K562 (cell line): ENCODE results near the gene KCNJ10. TPM values are rescaled to one million over a fixed set of nuclear protein-coding genes. Genes with fewer than 3 reads are reported as not detected.

Source experiments
- ARHGAP35 ChIP-seq: fragments of 450-650 bp; IDR thresholded peaks from 2 replicates; pipeline ENCODE4 v1.6.1; 2018; ENCODE audit not compliant: partially characterized antibody
- CTCFL ChIP-seq: IDR thresholded peaks from 2 replicates; pipeline ENCODE4 v1.6.1; 2011; ENCODE audit warnings: borderline replicate concordance, low read depth, mild to moderate bottlenecking, moderate library complexity, low read length; ENCODE audit not compliant: insufficient read depth, poor library complexity, severe bottlenecking
- JUND ChIP-seq, 2 experiments: IDR thresholded peaks; 2 replicates in 1 of 2; 3 replicates in 1 of 2; pipeline ENCODE4 v1.6.1; 2011; ENCODE audit warnings: borderline replicate concordance in 2 of 2, low read depth in 2 of 2, low read length in 2 of 2, improper control_type of control experiment in 1 of 2, missing biosample characterization in 1 of 2, missing genetic modification characterization in 1 of 2, missing genetic modification reagents in 1 of 2
- MTA1 ChIP-seq: fragments of 450-650 bp; IDR thresholded peaks from 2 replicates; pipeline ENCODE4 v1.6.1; 2017; ENCODE audit warnings: borderline replicate concordance
- NELFE ChIP-seq: IDR thresholded peaks from 2 replicates; pipeline ENCODE4 v1.6.1; 2011; ENCODE audit warnings: mild to moderate bottlenecking; ENCODE audit not compliant: insufficient read depth, insufficient read length
- TEAD2 ChIP-seq: fragments of 450-650 bp; IDR thresholded peaks from 2 replicates; pipeline ENCODE4 v1.6.1; 2016; ENCODE audit warnings: missing genetic modification characterization, control low read depth, missing compliant biosample characterization
- TEAD4 ChIP-seq, 2 experiments: sonication (generic) in 1 of 2; formaldehyde crosslinking in 1 of 2; IDR thresholded peaks; 2 replicates each; pipeline versions ENCODE4 v1.6.1 to v1.8.0; 2012 to 2022; ENCODE audit warnings: borderline replicate concordance in 1 of 2, inconsistent platforms in 1 of 2, low read length in 1 of 2, mild to moderate bottlenecking in 1 of 2, missing genetic modification reagents in 1 of 2
- THAP7 ChIP-seq: fragments of 250-450 bp; sonication (Bioruptor Pico); IDR thresholded peaks from 2 replicates; pipeline ENCODE4 v1.5.0; 2021
- TRIM25 ChIP-seq: fragments of 450-650 bp; IDR thresholded peaks from 2 replicates; pipeline ENCODE4 v1.7.0; 2016; ENCODE audit warnings: borderline replicate concordance
- ZNF717 ChIP-seq: fragments of 250-450 bp; sonication (Bioruptor Pico); IDR thresholded peaks from 2 replicates; pipeline ENCODE4 v1.5.0; 2021
- ZSCAN32 ChIP-seq: fragments of 450-650 bp; formaldehyde crosslinking; IDR thresholded peaks from 2 replicates; pipeline ENCODE4 v1.4.0; 2020; ENCODE audit warnings: mild to moderate bottlenecking, moderate library complexity
- polyA plus RNA-seq, 8 experiments: library from polyadenylated mRNA; depleted of rRNA in 4 of 8; stranded (reverse) in 5 of 8; unstranded in 3 of 8; fragments of >200 nt; fragmentation: Nextera tagmentation in 2 of 8; fragmentation: Illumina TruSeq in 1 of 8; extraction: Ambion mirVana in 2 of 8; extraction: Trizol in 1 of 8; gene quantifications; 2 replicates each; pipeline versions ENCODE4 v1.2.1 to v1.2.3, GENCODE V29; 2011 to 2014; ENCODE audit warnings: inconsistent platforms in 1 of 8, missing spikeins in 1 of 8
- total RNA-seq, 7 experiments: library from RNA; depleted of rRNA in 6 of 7; stranded (reverse); fragments of >200 nt in 6 of 7; fragmentation: Illumina TruSeq in 2 of 7; extraction: Trizol in 2 of 7; gene quantifications; 2 replicates each; pipeline versions ENCODE4 v1.2.1 to v1.2.3, GENCODE V29; 2011 to 2021; ENCODE audit warnings: low replicate concordance in 1 of 7

The KCNJ10 gene
- total and polyA plus RNA-seq, 9 of the 15 experiments (the other 6 are each of a cell fraction or from before 2014, with no cell fraction given), result 0.06 to 0.11 TPM; not detected in 7

- TF ChIP-seq CTCFL, result peak; percentile 13
- TF ChIP-seq TEAD2 (tag), result peak; percentile 61; the same call in 1 of the 2 replicates
- peak; percentile 58 for TF ChIP-seq JUND (IDR thresholded peaks at IDR 0.05; ENCODE audit: borderline replicate concordance, low read depth, low read length)
- TF ChIP-seq JUND (tag; IDR thresholded peaks at IDR 0.05; ENCODE audit: borderline replicate concordance, low read depth, low read length), result 0 out of 3 replicates have a peak, but pooled peaks have one; percentile 28
- TF ChIP-seq MTA1, result no peak
- no peak for TF ChIP-seq NELFE
- no peak for TF ChIP-seq ARHGAP35
- TF ChIP-seq TEAD4 (IDR thresholded peaks at IDR 0.05; ENCODE audit: low read length), result peak; percentile 77
- peak; percentile 80; the same call in 1 of the 2 replicates for TF ChIP-seq TEAD4 (CRISPR knock-in tag; IDR thresholded peaks at IDR 0.05; ENCODE audit: borderline replicate concordance)
- TF ChIP-seq TRIM25, result no peak
- no peak for TF ChIP-seq ZNF717 (CRISPR knock-in tag)
- peak; percentile 86 for TF ChIP-seq ZSCAN32 (CRISPR knock-in tag)
- no peak for TF ChIP-seq THAP7 (CRISPR knock-in tag)
Observed at GRCh38 chr1:160108888-160109662, 39.1 kb upstream of the KCNJ10 start (continued).
